Glutamatergic neuron (in vitro differentiated cells): ENCODE measurements around the gene FALEC. TPM values are rescaled to one million over a fixed set of nuclear protein-coding genes. Genes with fewer than 3 reads are reported as not detected.

Experiments used
- DNase-seq: peaks from one replicate; pipeline ENCODE4 v3.0.0; 2022
- H3K27ac Mint-ChIP-seq: one replicate; pipeline ENCODE4 v1.8.0; 2020; ENCODE audit warnings: mild to moderate bottlenecking, mixed read lengths, inconsistent platforms; ENCODE audit not compliant: unreplicated experiment
- H3K27me3 Mint-ChIP-seq: one replicate; pipeline ENCODE4 v1.8.0; 2020; ENCODE audit warnings: mild to moderate bottlenecking, moderate library complexity, mixed read lengths, inconsistent platforms; ENCODE audit not compliant: unreplicated experiment
- H3K36me3 Mint-ChIP-seq: one replicate; pipeline ENCODE4 v1.8.0; 2020; ENCODE audit warnings: mild to moderate bottlenecking, mixed read lengths, inconsistent platforms; ENCODE audit not compliant: unreplicated experiment
- H3K4me1 Mint-ChIP-seq: one replicate; pipeline ENCODE4 v1.8.0; 2020; ENCODE audit warnings: mild to moderate bottlenecking, low read depth, mixed read lengths, inconsistent platforms; ENCODE audit not compliant: unreplicated experiment
- H3K4me3 Mint-ChIP-seq: one replicate; pipeline ENCODE4 v1.8.0; 2020; ENCODE audit warnings: mild to moderate bottlenecking, mixed read lengths, inconsistent platforms; ENCODE audit not compliant: unreplicated experiment
- H3K9me3 Mint-ChIP-seq: one replicate; pipeline ENCODE4 v1.8.0; 2020; ENCODE audit warnings: mild to moderate bottlenecking, moderate library complexity, mixed read lengths, inconsistent platforms; ENCODE audit not compliant: unreplicated experiment
- CTCF ChIP-seq: fragments of 200-600 bp; sonication (generic); IDR thresholded peaks from one replicate; pipeline ENCODE4 v1.5.0; 2021; ENCODE audit not compliant: partially characterized antibody, unreplicated experiment
- total RNA-seq: library from RNA; stranded (reverse); fragmentation: NEBNext Ultra II Directional; extraction: Animal tissue kit (Norgen Biotek cat#: 25700); gene quantifications from one replicate; pipeline ENCODE4 v1.2.1, GENCODE V29; 2021; ENCODE audit not compliant: unreplicated experiment

The FALEC gene
- total RNA-seq, 1 donor from 2014 or later = not detected

GRCh38 chr1:150479927-150480352 lies 35.6 kb upstream of the FALEC start:
- Mint-ChIP-seq H3K4me3 (no peak overlapping the region), H3K27me3 (peaks cover 2% of the 10 kb centered on the region), H3K27ac (no peak overlapping the region), H3K36me3 (no peaks in the 10 kb centered on the region), H3K4me1 (no peaks in the 10 kb centered on the region), H3K9me3 (no peaks in the 10 kb centered on the region)
- no peak for TF ChIP-seq CTCF
- no peak for DNase-seq

GRCh38 chr1:150484431-150484830 lies 31.1 kb upstream of the FALEC start:
- no peak overlapping the region for H3K27ac Mint-ChIP-seq
- no peak for DNase-seq
- H3K9me3 Mint-ChIP-seq = peaks cover 3% of the 10 kb centered on the region
- TF ChIP-seq CTCF = no peak
- no peaks in the 10 kb centered on the region for H3K36me3 Mint-ChIP-seq
- H3K4me3 Mint-ChIP-seq = no peak overlapping the region
- H3K4me1 Mint-ChIP-seq = peaks cover 2% of the 10 kb centered on the region
- H3K27me3 Mint-ChIP-seq = peaks cover 3% of the 10 kb centered on the region

GRCh38 chr1:150484861-150485260 lies 30.7 kb upstream of the FALEC start:
- no peak overlapping the region for H3K27ac Mint-ChIP-seq
- H3K4me3 Mint-ChIP-seq = no peak overlapping the region
- peaks cover 3% of the 10 kb centered on the region for H3K9me3 Mint-ChIP-seq
- no peak for TF ChIP-seq CTCF
- no peaks in the 10 kb centered on the region for H3K36me3 Mint-ChIP-seq
- peaks cover 3% of the 10 kb centered on the region for H3K27me3 Mint-ChIP-seq
- no peak for DNase-seq
- H3K4me1 Mint-ChIP-seq = peaks cover 2% of the 10 kb centered on the region

GRCh38 chr1:150486966-150487762 lies 28.4 kb upstream of the FALEC start, which contains the start of gene TARS2:
Gene TARS2 (plus strand): TSS chr1:150487419. CDS start chr1:150487451, 32 bp downstream.
- Mint-ChIP-seq H3K4me1 (peaks cover 2% of the 10 kb centered on the region), H3K27me3 (peaks cover 3% of the 10 kb centered on the region), H3K9me3 (peaks cover 3% of the 10 kb centered on the region), H3K27ac (peak within 1 kb of the TSS; percentile 92), H3K36me3 (peaks cover 4% of the 10 kb centered on the region), H3K4me3 (peak within 1 kb of the TSS; percentile 98)
- DNase-seq = peak; percentile 93
- TF ChIP-seq CTCF = peak; percentile 66

- Mint-ChIP-seq H3K4me1 (peaks cover 2% of the 10 kb centered on the region), H3K9me3 (peaks cover 3% of the 10 kb centered on the region), H3K36me3 (peaks cover 4% of the 10 kb centered on the region), H3K27ac (peak overlapping the region; percentile 92), H3K4me3 (peak overlapping the region; percentile 98), H3K27me3 (peaks cover 3% of the 10 kb centered on the region)
- TF ChIP-seq CTCF = no peak
- no peak for DNase-seq
Observed at GRCh38 chr1:150487763-150488115, 27.8 kb upstream of the FALEC start.
